ENCODE results near the gene CACUL1.

The CACUL1 gene

DNA sequence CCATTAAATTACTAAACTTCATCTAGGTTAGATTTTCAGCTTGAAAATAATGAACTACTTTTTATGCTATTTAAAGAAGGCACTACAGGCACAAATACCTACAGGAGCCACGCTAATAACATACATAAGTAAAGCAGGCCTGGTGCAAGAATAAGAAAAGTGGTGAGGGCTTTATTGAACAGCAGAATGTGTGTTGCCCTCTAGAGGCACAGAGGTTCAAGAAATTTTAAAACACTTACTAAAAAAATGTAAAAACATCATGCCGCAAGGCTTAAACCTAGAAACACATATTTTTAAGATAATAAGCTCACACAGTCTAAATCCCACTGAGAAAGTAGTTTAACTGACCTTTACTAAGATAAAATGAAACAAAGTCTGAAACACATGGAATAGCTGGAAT is 20.3 kb downstream of the CACUL1 start:
- no peak overlapping the region for H2BK120ac ChIP-seq (ENCODE audit: insufficient read depth, low read length, poor library complexity)
- peaks cover 0 to 3% of the 10 kb centered on the region in 2 experiments for H3K4me1 ChIP-seq (ENCODE audit: control insufficient read depth in 1 of 2, insufficient read depth in 2 of 2, low read length in 2 of 2)
- DNase-seq = peak in 1 of 2 donors; percentile 21
- H4K12ac ChIP-seq (ENCODE audit: low read depth, low read length) = no peak overlapping the region
- no peak overlapping the region for H3K23ac ChIP-seq (ENCODE audit: low read length)
- H3K9ac ChIP-seq (ENCODE audit: low read length) = no peak overlapping the region
- no peak overlapping the region for H2AFZ ChIP-seq (ENCODE audit: insufficient read depth, low read length, poor library complexity)
- H2AK5ac ChIP-seq (ENCODE audit: low read length) = no peak overlapping the region
- no peaks in the 10 kb centered on the region for H3K79me1 ChIP-seq (ENCODE audit: low read length)
- no peak overlapping the region for H4K8ac ChIP-seq (ENCODE audit: low read depth, low read length)
- WGBS (ENCODE audit: extremely low coverage, insufficient coverage, insufficient read length) = no CpG with 5 or more reads among the region's 2 CpGs
- no peaks in the 10 kb centered on the region for H3K9me3 ChIP-seq (ENCODE audit: insufficient read depth, low read depth, low read length)
- H3K27me3 ChIP-seq (ENCODE audit: insufficient read depth, low read length) = no peaks in the 10 kb centered on the region
- H2BK5ac ChIP-seq (ENCODE audit: low read depth, low read length, poor library complexity) = no peak overlapping the region
- H3K79me2 ChIP-seq (ENCODE audit: control insufficient read depth, insufficient read depth, low read length, poor library complexity) = peaks cover 2% of the 10 kb centered on the region
- no peak overlapping the region for H3K27ac ChIP-seq (ENCODE audit: low read depth, low read length)
- no peak overlapping the region for H3K4me2 ChIP-seq (ENCODE audit: low read length)
- no peak overlapping the region for H3K4ac ChIP-seq (ENCODE audit: low read depth, low read length)
- H2BK12ac ChIP-seq (ENCODE audit: low read length) = no peak overlapping the region
- no peaks in the 10 kb centered on the region for H3K36me3 ChIP-seq (ENCODE audit: control insufficient read depth in 1 of 2, insufficient read depth in 2 of 2, low read length in 2 of 2)
- no peak overlapping the region for H3K18ac ChIP-seq (ENCODE audit: low read length)
- no peak overlapping the region for H4K91ac ChIP-seq (ENCODE audit: low read depth, low read length)
- no peak overlapping the region for H3K14ac ChIP-seq (ENCODE audit: low read length)
- no peak overlapping the region for H3K4me3 ChIP-seq (ENCODE audit: low read depth, low read length)

DNA sequence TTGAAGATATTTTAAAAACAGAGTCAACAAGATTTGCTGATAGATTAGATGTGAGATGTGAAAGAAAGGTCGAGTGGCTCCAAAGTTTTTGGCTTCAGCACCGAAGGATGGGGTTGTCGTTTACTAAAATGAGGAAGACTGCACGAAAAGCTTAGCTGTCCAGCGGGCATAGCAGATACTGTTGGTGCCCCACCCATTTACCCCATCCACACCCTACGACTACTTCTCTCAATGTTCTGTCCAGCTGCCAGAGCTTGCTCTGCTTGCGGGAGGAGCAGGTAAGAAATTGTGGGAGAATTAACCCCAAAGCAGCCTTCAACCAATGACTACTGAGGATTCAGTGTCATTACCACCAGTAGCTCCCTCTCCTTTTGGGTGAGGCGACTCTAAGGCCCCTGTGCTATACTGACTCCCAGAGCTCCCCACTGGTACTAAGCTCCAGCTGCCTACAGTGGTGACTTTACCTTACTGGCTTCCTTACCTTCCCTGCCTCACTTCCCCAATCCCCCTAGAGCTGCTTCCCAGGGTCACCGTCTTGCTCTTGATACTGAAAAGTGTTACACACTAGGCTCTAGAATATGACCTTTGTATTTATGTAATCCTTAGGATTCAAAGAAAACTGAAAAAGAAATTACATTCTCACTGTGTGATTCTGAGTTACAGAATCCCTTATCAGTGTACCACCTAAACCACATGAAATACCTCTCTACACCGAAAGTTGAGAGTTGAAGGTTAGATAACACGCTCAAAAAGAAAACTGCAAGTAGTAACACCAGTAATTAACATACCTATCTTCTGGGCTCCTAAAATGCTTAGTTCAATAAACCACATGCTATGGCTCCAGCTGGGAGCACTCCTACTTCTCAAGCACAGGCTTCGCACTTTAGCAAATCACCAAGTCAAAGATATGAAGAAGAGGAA is 22.3 kb downstream of the CACUL1 start:
- no CpG with 5 or more reads among the region's 12 CpGs for WGBS (ENCODE audit: extremely low coverage, insufficient coverage, insufficient read length)
- Histone ChIP-seq H4K8ac (ENCODE audit: low read depth, low read length) (no peak overlapping the region), H2AFZ (ENCODE audit: insufficient read depth, low read length, poor library complexity) (no peak overlapping the region), H2BK120ac (ENCODE audit: insufficient read depth, low read length, poor library complexity) (no peak overlapping the region), H3K18ac (ENCODE audit: low read length) (no peak overlapping the region), H3K27me3 (ENCODE audit: insufficient read depth, low read length) (no peaks in the 10 kb centered on the region), H3K79me2 (ENCODE audit: control insufficient read depth, insufficient read depth, low read length, poor library complexity) (peaks cover 2% of the 10 kb centered on the region), H3K27ac (ENCODE audit: low read depth, low read length) (no peak overlapping the region), H2BK5ac (ENCODE audit: low read depth, low read length, poor library complexity) (no peak overlapping the region), H3K23ac (ENCODE audit: low read length) (no peak overlapping the region), H3K79me1 (ENCODE audit: low read length) (no peaks in the 10 kb centered on the region), H2BK12ac (ENCODE audit: low read length) (no peak overlapping the region), H3K4me1 (ENCODE audit: control insufficient read depth in 1 of 2, insufficient read depth in 2 of 2, low read length in 2 of 2) (peaks cover 0 to 3% of the 10 kb centered on the region in 2 experiments), H3K9me3 (ENCODE audit: insufficient read depth, low read depth, low read length) (no peaks in the 10 kb centered on the region), H3K4ac (ENCODE audit: low read depth, low read length) (no peak overlapping the region), H4K91ac (ENCODE audit: low read depth, low read length) (no peak overlapping the region), H3K14ac (ENCODE audit: low read length) (no peak overlapping the region), H3K36me3 (ENCODE audit: control insufficient read depth in 1 of 2, insufficient read depth in 2 of 2, low read length in 2 of 2) (peaks cover 0 to 3% of the 10 kb centered on the region in 2 experiments), H2AK5ac (ENCODE audit: low read length) (no peak overlapping the region), H4K12ac (ENCODE audit: low read depth, low read length) (no peak overlapping the region), H3K9ac (ENCODE audit: low read length) (no peak overlapping the region), H3K4me2 (ENCODE audit: low read length) (no peak overlapping the region), H3K4me3 (ENCODE audit: low read depth, low read length) (no peak overlapping the region)
- no peak for DNase-seq

DNA sequence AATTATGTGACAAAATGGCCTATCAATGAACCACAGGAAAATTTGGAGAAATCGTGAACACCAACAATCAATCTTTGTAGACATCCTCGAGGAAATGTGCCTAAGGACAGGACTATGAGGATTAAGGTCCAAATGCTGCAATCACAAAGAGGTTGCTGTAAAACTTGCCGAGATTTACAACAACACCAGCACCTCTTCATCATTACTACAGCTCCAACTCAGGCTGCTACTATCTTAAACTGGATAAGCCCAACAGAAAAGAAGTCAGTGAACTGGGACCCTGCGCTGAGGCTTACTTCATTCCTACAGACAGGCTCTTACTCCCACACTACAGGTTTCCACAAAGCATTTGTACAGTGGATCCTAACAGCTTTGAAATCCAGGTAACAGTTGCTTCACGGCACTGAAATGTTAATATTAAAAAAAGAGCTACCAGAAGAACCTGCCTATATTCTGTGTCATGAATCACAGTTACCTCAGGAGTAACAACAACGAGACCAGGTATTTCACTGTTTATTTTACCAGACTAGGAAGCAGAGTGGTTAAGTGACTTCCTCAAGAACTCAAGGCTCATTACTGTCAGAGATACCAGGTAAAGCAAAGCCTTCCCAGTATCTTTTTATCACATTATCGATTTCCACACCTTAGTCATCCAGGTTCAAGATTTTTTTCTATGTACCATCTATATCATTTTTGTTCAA is 23.9 kb downstream of the CACUL1 start:
- Histone ChIP-seq H4K91ac (ENCODE audit: low read depth, low read length) (no peak overlapping the region), H3K27ac (ENCODE audit: low read depth, low read length) (no peak overlapping the region)

DNA sequence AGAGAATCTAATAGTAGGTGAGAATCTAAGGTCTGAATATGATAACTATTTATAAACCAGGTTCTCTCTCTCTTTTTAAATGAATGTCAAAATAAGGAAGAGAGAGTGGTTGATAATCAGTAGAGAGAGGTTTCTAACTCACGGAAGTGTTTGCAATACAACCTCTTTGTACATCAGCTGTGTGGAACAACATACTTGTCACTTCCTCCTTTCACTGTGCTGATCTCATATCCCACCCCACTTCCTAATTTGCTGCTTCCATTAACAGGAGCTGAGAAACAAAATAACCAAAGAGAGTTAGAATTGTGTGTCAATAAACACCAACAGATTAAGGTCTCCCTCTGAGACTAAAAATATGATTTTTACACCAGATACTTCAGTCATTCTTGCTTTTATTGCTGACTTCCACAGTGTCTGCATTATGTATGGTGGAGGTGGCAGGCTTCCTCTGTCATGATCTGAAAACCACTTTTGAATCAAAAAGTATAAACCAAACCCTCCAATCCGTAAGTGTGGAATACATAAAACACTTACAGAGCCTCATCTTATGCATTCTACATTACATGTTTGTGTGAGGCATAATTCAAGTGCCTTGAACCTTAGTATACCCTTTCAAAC is 25.0 kb downstream of the CACUL1 start:
- H4K91ac ChIP-seq (ENCODE audit: low read depth, low read length) = no peak overlapping the region
- peak in 1 of 2 donors; percentile 19 for DNase-seq
- H3K4me3 ChIP-seq (ENCODE audit: low read depth, low read length) = no peak overlapping the region
- H3K4me2 ChIP-seq (ENCODE audit: low read length) = no peak overlapping the region
- H2BK5ac ChIP-seq (ENCODE audit: low read depth, low read length, poor library complexity) = no peak overlapping the region
- no peak overlapping the region for H4K8ac ChIP-seq (ENCODE audit: low read depth, low read length)
- peaks cover 2% of the 10 kb centered on the region for H3K79me2 ChIP-seq (ENCODE audit: control insufficient read depth, insufficient read depth, low read length, poor library complexity)
- H3K14ac ChIP-seq (ENCODE audit: low read length) = no peak overlapping the region
- H3K9me3 ChIP-seq (ENCODE audit: insufficient read depth, low read depth, low read length) = no peaks in the 10 kb centered on the region
- H3K36me3 ChIP-seq (ENCODE audit: control insufficient read depth in 1 of 2, insufficient read depth in 2 of 2, low read length in 2 of 2) = peaks cover 0 to 3% of the 10 kb centered on the region in 2 experiments
- H3K9ac ChIP-seq (ENCODE audit: low read length) = no peak overlapping the region
- H2AK5ac ChIP-seq (ENCODE audit: low read length) = no peak overlapping the region
- H3K4me1 ChIP-seq (ENCODE audit: control insufficient read depth in 1 of 2, insufficient read depth in 2 of 2, low read length in 2 of 2) = no peaks in the 10 kb centered on the region
- no CpG with 5 or more reads among the region's 2 CpGs for WGBS (ENCODE audit: extremely low coverage, insufficient coverage, insufficient read length)
- H2BK120ac ChIP-seq (ENCODE audit: insufficient read depth, low read length, poor library complexity) = no peak overlapping the region
- H3K23ac ChIP-seq (ENCODE audit: low read length) = no peak overlapping the region
- H2BK12ac ChIP-seq (ENCODE audit: low read length) = no peak overlapping the region
- H3K27ac ChIP-seq (ENCODE audit: low read depth, low read length) = no peak overlapping the region
- no peaks in the 10 kb centered on the region for H3K79me1 ChIP-seq (ENCODE audit: low read length)
- no peaks in the 10 kb centered on the region for H3K27me3 ChIP-seq (ENCODE audit: insufficient read depth, low read length)
- no peak overlapping the region for H4K12ac ChIP-seq (ENCODE audit: low read depth, low read length)
- H2AFZ ChIP-seq (ENCODE audit: insufficient read depth, low read length, poor library complexity) = no peak overlapping the region
- H3K4ac ChIP-seq (ENCODE audit: low read depth, low read length) = no peak overlapping the region
- no peak overlapping the region for H3K18ac ChIP-seq (ENCODE audit: low read length)

More for the DNA sequence above, 23.9 kb downstream of the CACUL1 start:
- Histone ChIP-seq H3K27me3 (ENCODE audit: insufficient read depth, low read length) (no peaks in the 10 kb centered on the region), H2BK120ac (ENCODE audit: insufficient read depth, low read length, poor library complexity) (no peak overlapping the region), H4K12ac (ENCODE audit: low read depth, low read length) (no peak overlapping the region), H3K9ac (ENCODE audit: low read length) (no peak overlapping the region), H3K79me1 (ENCODE audit: low read length) (no peaks in the 10 kb centered on the region), H3K9me3 (ENCODE audit: insufficient read depth, low read depth, low read length) (no peaks in the 10 kb centered on the region), H3K79me2 (ENCODE audit: control insufficient read depth, insufficient read depth, low read length, poor library complexity) (peaks cover 2% of the 10 kb centered on the region), H2AK5ac (ENCODE audit: low read length) (no peak overlapping the region), H3K4me3 (ENCODE audit: low read depth, low read length) (no peak overlapping the region), H2AFZ (ENCODE audit: insufficient read depth, low read length, poor library complexity) (no peak overlapping the region), H3K4me1 (ENCODE audit: control insufficient read depth in 1 of 2, insufficient read depth in 2 of 2, low read length in 2 of 2) (peaks cover 0 to 3% of the 10 kb centered on the region in 2 experiments), H3K14ac (ENCODE audit: low read length) (no peak overlapping the region), H3K4me2 (ENCODE audit: low read length) (no peak overlapping the region), H2BK12ac (ENCODE audit: low read length) (no peak overlapping the region), H3K18ac (ENCODE audit: low read length) (no peak overlapping the region), H3K36me3 (ENCODE audit: control insufficient read depth in 1 of 2, insufficient read depth in 2 of 2, low read length in 2 of 2) (peaks cover 0 to 3% of the 10 kb centered on the region in 2 experiments), H3K23ac (ENCODE audit: low read length) (no peak overlapping the region), H3K4ac (ENCODE audit: low read depth, low read length) (no peak overlapping the region), H2BK5ac (ENCODE audit: low read depth, low read length, poor library complexity) (no peak overlapping the region), H4K8ac (ENCODE audit: low read depth, low read length) (no peak overlapping the region)
- no CpG with 5 or more reads among the region's 7 CpGs for WGBS (ENCODE audit: extremely low coverage, insufficient coverage, insufficient read length)
- no peak for DNase-seq

All from trophoblast cell (in vitro differentiated cells and primary cell).